Measurements from ENCODE around the gene FOXO3.
"Not testable (repeated sequence)": the region's sequence is repeated elsewhere in the genome, so short reads cannot be mapped to it uniquely, and the experiment has no call there.

GRCh38 chr6:108561309-108561647 is 561 bp downstream of the FOXO3 start:
- TF ChIP-seq CTCF, EP300, POLR2A (IDR thresholded peaks at IDR 0.05): not testable (repeated sequence)
